Dendritic cell treated with granulocyte-macrophage colony-stimulating factor and Interleukin-4, amounts not matched to agents 40 ng/mL and 50 ng/mL, for 4 days (primary cell): ENCODE data around the gene C19orf73.

ENCODE experiments used
- H3K27ac Mint-ChIP-seq: one replicate; pipeline ENCODE4 v1.8.0; 2022; ENCODE audit warnings: mild to moderate bottlenecking, mixed read lengths
- H3K27me3 Mint-ChIP-seq: one replicate; pipeline ENCODE4 v1.8.0; 2022; ENCODE audit warnings: mild to moderate bottlenecking, mixed read lengths
- H3K36me3 Mint-ChIP-seq: one replicate; pipeline ENCODE4 v1.8.0; 2022; ENCODE audit warnings: low read depth, mixed read lengths
- H3K4me1 Mint-ChIP-seq: one replicate; pipeline ENCODE4 v1.8.0; 2022; ENCODE audit warnings: low read depth, mixed read lengths
- H3K4me3 Mint-ChIP-seq: one replicate; pipeline ENCODE4 v1.8.0; 2022; ENCODE audit warnings: mild to moderate bottlenecking, moderate library complexity, mixed read lengths
- H3K9me3 Mint-ChIP-seq: one replicate; pipeline ENCODE4 v1.8.0; 2022; ENCODE audit warnings: mixed read lengths
- intact Hi-C: fragments of 100-400 bp; cut with micrococcal nuclease; formaldehyde crosslinking; loops from one replicate; pipeline ENCODE4 v1.15.0; 2022

C19orf73 gene

DNA sequence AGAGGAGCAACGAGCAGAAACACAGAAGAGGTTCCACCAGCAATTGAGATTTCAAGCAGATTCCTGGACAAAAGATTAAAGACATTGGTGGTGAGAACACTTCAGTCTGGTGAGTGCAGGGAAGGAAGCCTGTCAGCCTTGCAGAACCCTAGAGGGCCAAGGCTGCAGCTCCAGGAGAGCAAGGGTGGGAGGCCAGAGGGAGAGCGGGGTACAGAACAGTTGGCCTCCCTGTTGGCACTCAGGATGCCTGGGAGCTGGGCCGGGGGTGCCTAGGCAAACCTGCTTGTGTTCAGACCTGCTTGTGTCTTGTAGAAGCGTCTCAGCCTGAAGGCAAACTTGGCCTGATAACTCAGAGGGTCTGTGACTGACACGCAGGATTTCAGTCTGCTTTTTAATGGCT lies 9.9 kb downstream of the C19orf73 start:
- Mint-ChIP-seq H3K4me3 (no peak overlapping the region), H3K4me1 (peaks cover 33% of the 10 kb centered on the region), H3K27me3 (peaks cover 10% of the 10 kb centered on the region), H3K36me3 (peaks cover 54% of the 10 kb centered on the region), H3K9me3 (no peaks in the 10 kb centered on the region), H3K27ac (no peak overlapping the region)
- intact Hi-C loops, result no loop called here

DNA sequence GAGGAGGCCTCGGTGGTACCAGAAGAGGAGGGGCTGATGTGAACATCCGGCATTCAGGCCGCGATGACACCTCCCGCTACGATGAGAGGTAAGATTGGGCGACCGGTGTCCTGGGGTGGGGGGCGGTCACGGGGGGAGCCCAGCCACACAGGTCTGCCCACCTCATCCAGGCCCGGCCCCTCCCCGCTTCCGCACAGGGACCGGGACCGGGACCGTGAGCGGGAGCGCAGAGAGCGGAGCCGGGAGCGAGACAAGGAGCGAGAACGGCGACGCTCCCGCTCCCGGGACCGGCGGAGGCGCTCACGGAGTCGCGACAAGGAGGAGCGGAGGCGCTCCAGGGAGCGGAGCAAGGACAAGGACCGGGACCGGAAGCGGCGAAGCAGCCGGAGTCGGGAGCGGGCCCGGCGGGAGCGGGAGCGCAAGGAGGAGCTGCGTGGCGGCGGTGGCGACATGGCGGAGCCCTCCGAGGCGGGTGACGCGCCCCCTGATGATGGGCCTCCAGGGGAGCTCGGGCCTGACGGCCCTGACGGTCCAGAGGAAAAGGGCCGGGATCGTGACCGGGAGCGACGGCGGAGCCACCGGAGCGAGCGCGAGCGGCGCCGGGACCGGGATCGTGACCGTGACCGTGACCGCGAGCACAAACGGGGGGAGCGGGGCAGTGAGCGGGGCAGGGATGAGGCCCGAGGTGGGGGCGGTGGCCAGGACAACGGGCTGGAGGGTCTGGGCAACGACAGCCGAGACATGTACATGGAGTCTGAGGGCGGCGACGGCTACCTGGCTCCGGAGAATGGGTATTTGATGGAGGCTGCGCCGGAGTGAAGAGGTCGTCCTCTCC lies 11.1 kb downstream of the C19orf73 start:
- peaks cover 66% of the 10 kb centered on the region for H3K36me3 Mint-ChIP-seq
- no peaks in the 10 kb centered on the region for H3K9me3 Mint-ChIP-seq
- H3K27me3 Mint-ChIP-seq, result peaks cover 4% of the 10 kb centered on the region
- peaks cover 20% of the 10 kb centered on the region for H3K4me1 Mint-ChIP-seq
- intact Hi-C loops, result no loop called here
- no peak overlapping the region for H3K27ac Mint-ChIP-seq
- H3K4me3 Mint-ChIP-seq, result no peak overlapping the region

DNA sequence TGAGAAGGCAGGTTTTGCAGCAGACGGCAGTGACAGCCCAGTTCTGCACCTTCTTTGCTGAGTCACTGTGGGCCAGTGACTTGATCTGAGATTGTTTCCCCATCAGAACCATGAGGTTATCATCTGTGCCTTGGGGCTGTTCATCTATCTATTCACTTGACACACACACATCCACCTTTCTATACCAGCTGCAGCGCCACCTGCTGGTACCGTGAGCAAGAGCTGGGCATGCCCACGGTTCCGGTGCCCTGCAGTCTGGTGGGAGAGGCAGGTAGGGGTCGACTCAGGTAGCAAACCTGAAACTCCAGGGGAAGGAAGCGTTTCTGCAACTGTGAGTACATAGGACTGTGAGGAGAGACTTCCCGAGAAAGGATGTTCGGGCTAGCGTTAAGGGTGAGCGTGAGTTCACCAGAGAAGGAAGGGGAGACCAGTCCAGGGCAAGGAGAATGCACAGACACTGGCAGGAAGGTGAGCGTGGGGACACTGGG lies 12.3 kb downstream of the C19orf73 start:
- peaks cover 77% of the 10 kb centered on the region for H3K36me3 Mint-ChIP-seq
- H3K27me3 Mint-ChIP-seq, result no peaks in the 10 kb centered on the region
- H3K27ac Mint-ChIP-seq, result no peak overlapping the region
- H3K4me1 Mint-ChIP-seq, result peaks cover 17% of the 10 kb centered on the region
- H3K9me3 Mint-ChIP-seq, result no peaks in the 10 kb centered on the region
- no peak overlapping the region for H3K4me3 Mint-ChIP-seq
- intact Hi-C loops, result no loop called here

DNA sequence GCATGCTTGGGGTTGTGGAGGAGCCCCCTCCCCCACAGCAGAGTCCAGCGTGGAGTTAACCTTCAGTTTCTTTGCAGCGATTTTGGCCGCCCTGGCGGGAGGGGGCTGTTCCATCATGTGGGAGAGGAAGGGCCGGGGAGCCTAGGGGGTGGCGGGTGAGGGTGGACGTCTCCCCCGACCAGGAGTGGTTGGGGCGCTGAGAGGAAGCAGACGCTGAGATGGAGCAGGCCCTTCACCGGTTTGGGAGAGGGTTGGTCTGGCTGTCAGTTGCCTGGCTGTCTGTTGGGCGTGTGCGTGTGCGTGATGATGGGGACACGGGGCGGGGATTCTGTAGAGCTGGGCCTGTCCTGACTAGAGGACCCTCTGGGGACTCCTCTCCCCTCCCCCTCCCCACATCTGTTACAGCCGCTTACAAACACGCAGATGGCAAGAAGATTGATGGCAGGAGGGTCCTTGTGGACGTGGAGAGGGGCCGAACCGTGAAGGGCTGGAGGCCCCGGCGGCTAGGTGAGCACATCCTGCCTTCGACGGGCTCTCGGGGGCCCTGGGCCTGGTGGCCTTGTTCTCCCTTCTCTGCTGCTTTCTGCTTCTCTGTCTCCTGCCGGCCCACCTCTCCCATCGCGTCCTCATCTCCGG lies 14.6 kb downstream of the C19orf73 start:
- intact Hi-C loops, result no loop called here

DNA sequence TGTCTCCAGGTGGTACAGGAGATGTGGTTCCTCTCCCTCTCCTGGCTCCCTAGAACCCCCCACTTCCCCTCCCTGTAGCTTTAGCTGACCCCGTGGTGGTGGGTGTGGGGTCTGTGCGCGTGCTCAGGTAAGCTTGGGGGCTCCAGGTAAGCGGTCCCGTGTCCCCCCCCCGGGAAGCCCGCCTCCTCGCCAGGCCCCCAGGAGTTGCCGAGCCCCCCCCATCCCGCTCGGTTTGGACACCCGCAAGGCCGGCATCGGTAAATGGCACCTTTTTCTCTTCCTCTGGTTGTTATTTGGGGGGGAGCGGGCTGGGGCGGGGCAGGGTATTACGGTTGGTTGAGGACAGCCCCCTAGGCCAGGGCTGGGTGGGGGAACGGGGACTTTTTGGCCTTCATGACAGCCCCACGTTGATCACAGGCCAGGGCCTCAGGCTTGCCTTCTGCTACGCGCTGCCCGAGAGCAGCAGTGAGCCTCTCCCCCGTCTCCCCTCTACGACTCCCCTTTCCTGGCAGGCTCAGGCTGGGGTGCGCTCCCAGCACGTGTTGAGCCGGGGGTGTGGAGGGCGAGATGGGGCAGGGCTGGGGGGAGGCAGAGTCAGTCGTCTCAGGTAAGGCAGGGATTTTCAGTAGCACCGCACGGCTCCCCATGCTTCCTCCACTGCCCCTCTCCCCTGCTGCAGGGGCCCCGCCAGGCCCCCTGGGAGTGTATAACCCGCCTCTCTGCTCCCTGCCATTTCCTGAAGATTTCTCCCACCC lies 15.4 kb downstream of the C19orf73 start:
- intact Hi-C loops, result no loop called here
- Mint-ChIP-seq H3K36me3 (peaks cover 100% of the 10 kb centered on the region), H3K9me3 (no peaks in the 10 kb centered on the region), H3K27ac (no peak overlapping the region), H3K4me1 (peaks cover 7% of the 10 kb centered on the region), H3K4me3 (no peak overlapping the region), H3K27me3 (no peaks in the 10 kb centered on the region)

More for the DNA sequence above, 14.6 kb downstream of the C19orf73 start:
- Mint-ChIP-seq H3K27ac (no peak overlapping the region), H3K4me1 (peaks cover 11% of the 10 kb centered on the region), H3K9me3 (no peaks in the 10 kb centered on the region), H3K36me3 (peaks cover 100% of the 10 kb centered on the region), H3K27me3 (no peaks in the 10 kb centered on the region), H3K4me3 (no peak overlapping the region)

DNA sequence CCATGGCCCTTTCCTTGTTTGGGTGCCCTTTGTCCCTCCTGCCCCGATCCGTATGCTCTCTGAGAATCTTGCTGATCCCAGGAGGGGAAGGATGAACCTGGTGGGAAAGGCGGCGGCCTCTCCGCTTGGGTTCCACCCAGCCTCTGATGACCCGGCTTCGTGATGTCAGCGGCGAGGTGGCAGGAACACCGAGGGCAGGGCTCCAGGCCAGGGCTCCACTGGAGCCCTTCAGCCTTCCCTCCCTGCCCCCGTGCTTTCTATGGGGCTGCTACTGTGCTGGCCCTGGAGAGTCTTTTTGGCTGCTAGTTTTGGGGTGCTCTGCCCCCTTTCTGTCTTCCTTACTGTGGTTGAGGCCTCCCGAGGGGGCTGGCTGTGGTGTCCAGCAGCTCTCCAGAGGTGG lies 16.6 kb downstream of the C19orf73 start:
- no peak overlapping the region for H3K27ac Mint-ChIP-seq

DNA sequence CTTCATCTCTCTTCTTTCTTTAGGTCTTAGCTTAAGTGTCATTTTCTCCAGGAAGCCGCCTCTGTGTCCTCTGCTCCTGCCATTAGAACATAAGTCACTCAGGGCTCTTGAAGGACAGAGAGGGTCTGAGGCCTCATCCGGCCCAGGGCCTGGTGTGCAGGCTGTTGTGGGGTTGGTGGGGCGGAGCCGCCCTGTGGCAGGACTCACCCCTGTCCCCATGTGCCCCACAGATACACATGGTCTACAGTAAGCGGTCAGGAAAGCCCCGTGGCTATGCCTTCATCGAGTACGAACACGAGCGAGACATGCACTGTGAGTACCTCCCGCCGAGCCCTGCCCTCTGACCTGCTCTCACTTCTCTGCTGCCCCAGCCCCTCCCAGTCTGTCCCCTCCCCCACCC lies 17.8 kb downstream of the C19orf73 start:
- Mint-ChIP-seq H3K27ac (no peak overlapping the region), H3K27me3 (no peaks in the 10 kb centered on the region), H3K4me3 (no peak overlapping the region), H3K4me1 (peaks cover 7% of the 10 kb centered on the region), H3K36me3 (peaks cover 99% of the 10 kb centered on the region), H3K9me3 (no peaks in the 10 kb centered on the region)
- intact Hi-C loops, result no loop called here

More for the DNA sequence above, 16.6 kb downstream of the C19orf73 start:
- H3K9me3 Mint-ChIP-seq, result no peaks in the 10 kb centered on the region
- peaks cover 99% of the 10 kb centered on the region for H3K36me3 Mint-ChIP-seq
- intact Hi-C loops, result no loop called here
- H3K4me1 Mint-ChIP-seq, result peaks cover 7% of the 10 kb centered on the region
- H3K4me3 Mint-ChIP-seq, result no peak overlapping the region
- H3K27me3 Mint-ChIP-seq, result no peaks in the 10 kb centered on the region

DNA sequence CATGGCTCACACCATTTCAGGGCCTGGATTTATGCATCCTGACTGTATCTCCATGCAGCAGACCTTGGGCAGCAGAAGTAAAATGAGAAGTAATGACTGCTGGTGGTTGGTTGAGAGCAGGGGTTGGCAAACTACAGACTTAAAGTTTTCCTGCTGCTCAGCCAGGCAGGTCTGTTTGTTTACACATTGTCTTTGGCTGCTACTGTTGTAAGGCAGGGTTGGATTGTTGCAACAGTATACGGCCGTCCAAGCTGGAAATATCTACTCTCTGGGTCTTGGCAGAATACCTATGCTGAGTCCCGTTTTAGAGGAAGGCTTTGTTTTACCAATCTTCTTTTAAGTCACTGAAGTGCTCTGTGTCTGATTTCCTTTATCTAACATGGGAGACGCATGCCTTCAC lies 20.1 kb downstream of the C19orf73 start:
- intact Hi-C loops, result no loop called here
- no peaks in the 10 kb centered on the region for H3K4me1 Mint-ChIP-seq
- peaks cover 99% of the 10 kb centered on the region for H3K36me3 Mint-ChIP-seq
- no peak overlapping the region for H3K27ac Mint-ChIP-seq
- H3K27me3 Mint-ChIP-seq, result no peaks in the 10 kb centered on the region
- H3K9me3 Mint-ChIP-seq, result no peaks in the 10 kb centered on the region
- no peak overlapping the region for H3K4me3 Mint-ChIP-seq

DNA sequence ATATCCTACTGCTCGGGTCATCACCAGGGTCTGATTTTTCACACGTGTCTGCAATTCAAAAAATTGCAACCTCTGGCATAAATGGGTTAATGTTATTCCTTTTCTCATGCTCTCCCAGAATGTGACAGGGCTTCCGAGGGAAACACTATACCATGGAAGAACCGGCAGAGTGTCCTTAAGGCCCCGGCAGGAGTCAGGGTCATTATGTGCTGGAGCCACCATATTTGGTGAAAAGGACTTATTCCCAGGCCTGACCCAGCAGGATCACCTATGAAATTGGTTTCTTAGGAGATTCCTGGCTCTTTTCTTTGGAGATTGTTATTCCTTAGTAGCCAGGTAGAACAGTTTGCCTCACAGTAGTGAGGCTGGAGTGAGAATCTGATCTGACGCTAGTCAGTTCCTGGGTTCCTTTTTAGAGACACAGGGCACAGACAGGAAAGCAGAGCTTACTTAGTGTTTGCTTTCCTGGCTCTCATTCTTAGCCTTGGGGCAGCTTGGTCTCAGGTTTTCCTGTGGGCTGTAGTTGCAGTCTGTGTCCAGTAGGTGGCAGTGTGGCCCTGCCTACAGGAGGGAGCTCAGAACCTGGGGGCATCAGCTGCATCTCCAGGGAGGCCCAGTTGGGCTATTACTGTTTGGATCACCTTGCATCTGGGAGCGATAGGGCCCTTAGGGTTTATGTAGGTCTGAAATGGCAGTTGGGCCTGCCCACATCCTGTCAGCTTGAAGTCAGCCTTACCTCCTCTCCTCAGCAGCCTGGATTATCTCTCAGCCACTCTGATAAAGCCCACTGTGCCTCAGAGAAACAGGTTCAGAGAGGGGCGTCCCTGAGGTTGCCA lies 21.3 kb downstream of the C19orf73 start:
- no peaks in the 10 kb centered on the region for H3K9me3 Mint-ChIP-seq
- H3K4me1 Mint-ChIP-seq, result no peaks in the 10 kb centered on the region
- no peak overlapping the region for H3K27ac Mint-ChIP-seq
- H3K4me3 Mint-ChIP-seq, result no peak overlapping the region
- peaks cover 98% of the 10 kb centered on the region for H3K36me3 Mint-ChIP-seq
- intact Hi-C loops, result loop anchor here (1.0 to 2.0 kb wide), 2 partner anchors 49 to 102 kb away; no protein-coding TSS in a partner anchor
- no peaks in the 10 kb centered on the region for H3K27me3 Mint-ChIP-seq

DNA sequence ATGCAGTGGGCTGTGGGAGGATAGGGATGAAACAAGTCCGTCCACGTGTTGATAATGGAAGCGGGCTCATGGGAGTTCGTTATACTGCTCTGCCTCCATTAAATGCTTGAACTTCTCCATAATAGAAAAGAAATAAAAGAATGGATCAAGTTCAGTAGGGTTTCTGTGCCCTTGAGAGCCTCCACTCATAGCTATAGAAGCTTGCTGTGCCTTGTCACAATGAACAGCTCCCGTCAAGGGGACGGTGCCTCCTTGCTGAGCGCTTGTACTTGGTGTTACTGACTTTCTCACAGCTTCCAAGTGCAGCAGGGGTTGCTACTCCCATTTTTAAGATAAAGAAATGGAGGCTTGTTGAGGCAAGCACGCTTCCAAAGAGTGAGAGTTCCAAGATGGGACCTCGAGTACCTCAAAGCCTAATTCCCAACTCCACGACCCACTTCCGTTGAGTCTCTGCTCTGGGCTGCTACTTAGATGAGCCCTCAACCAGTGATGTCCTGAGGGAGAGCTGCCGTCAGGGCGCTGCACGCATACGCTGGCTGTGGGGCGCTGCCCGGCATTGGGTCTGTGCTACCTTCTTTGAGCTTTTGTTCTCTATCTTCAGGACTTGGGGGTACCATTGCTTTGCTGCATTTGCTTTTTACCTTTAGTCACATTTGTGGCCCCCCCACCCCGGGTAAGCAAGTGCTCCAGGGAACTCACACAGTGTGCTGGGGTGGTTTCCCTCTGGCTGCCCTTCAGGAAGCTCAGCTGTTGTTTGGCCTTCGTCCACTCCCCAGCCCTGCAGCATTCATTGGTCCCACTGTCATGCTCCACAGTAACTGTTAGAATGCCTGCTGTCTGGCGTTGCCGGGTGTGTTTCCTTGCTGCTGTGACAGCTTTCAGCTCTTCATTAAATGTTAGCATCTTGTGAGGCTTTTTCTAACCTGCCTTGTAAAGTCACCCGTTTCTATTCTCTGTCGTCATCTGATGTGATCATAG lies 24.1 kb downstream of the C19orf73 start:
- intact Hi-C loops, result no loop called here
- no peaks in the 10 kb centered on the region for H3K27me3 Mint-ChIP-seq
- no peaks in the 10 kb centered on the region for H3K4me1 Mint-ChIP-seq
- H3K9me3 Mint-ChIP-seq, result no peaks in the 10 kb centered on the region
- no peak overlapping the region for H3K27ac Mint-ChIP-seq
- peaks cover 98% of the 10 kb centered on the region for H3K36me3 Mint-ChIP-seq
- no peak overlapping the region for H3K4me3 Mint-ChIP-seq

DNA sequence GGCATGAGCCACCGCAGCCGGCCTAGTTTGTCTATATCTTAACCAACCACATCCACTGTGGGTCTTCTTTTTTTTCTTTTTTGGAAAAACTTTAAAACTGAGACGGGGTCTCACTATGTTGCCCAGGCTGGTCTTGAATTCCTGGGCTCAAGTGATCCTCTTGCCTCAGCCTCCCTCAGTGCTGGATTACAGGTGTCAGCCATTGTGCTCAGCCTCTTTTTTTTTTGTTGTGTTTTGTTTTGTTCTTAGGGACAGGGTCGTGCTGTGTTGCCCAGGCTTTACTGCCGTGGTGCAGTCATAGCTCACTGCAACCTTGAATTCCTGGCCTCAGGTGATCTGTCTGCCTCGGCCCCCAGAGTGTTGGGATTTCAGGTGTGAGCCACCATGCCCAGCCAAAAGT lies 26.3 kb downstream of the C19orf73 start:
- peaks cover under 1% of the 10 kb centered on the region for H3K4me1 Mint-ChIP-seq
- no peaks in the 10 kb centered on the region for H3K27me3 Mint-ChIP-seq
- H3K27ac Mint-ChIP-seq, result no peak overlapping the region
- no peak overlapping the region for H3K4me3 Mint-ChIP-seq
- H3K36me3 Mint-ChIP-seq, result peaks cover 99% of the 10 kb centered on the region
- no peaks in the 10 kb centered on the region for H3K9me3 Mint-ChIP-seq
- intact Hi-C loops, result no loop called here

DNA sequence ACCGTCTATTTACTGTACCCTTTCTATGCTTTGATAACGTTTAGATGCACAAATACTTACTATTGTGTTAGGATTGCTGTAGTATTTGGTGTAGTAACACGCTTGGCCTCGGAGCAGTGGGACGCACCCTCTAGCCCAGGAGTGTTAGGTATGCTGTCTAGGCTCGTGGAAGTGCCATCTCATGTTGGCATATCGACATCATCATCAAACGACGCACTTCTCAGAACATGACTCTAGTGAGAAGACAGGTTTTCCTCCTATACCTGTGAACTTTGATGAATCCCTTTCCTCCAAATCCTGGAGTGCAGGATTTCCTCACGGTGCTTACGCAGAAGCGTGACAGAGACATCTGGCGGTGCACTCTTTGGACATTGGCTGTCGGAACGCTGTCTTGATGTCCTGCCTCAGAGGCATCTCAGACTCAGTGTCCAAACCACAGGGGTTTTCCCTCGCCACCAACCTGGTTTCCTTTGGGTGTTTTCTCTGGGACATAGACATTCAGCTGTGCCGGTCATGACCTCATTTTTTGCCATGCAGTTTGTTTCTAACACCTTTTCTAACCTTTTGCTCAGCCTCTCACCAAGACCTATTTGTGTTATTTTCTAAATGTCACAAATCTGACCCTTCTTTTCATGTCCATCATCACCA lies 27.4 kb downstream of the C19orf73 start:
- H3K27me3 Mint-ChIP-seq, result no peaks in the 10 kb centered on the region
- intact Hi-C loops, result no loop called here
- H3K27ac Mint-ChIP-seq, result no peak overlapping the region
- H3K4me3 Mint-ChIP-seq, result no peak overlapping the region
- peaks cover 9% of the 10 kb centered on the region for H3K4me1 Mint-ChIP-seq
- peaks cover 99% of the 10 kb centered on the region for H3K36me3 Mint-ChIP-seq
- no peaks in the 10 kb centered on the region for H3K9me3 Mint-ChIP-seq
